Adrenal gland (tissue), 5 donors: ENCODE results near the gene FAM83B.

Source experiments
- CTCF ChIP-seq, 6 experiments: fragments of 450-650 bp in 4 of 6; fragments of 200-600 bp in 2 of 6; sonication (generic) in 1 of 6; IDR thresholded peaks; 1 replicate in 5 of 6; 2 replicates in 1 of 6; pipeline versions ENCODE4 v1.5.1 to v1.8.0; 2016 to 2021; ENCODE audit warnings: antibody characterized with exemption in 6 of 6, mild to moderate bottlenecking in 2 of 6, moderate library complexity in 1 of 6
- POLR2A ChIP-seq, 2 donors: fragments of 450-650 bp; IDR thresholded peaks; one replicate each; pipeline ENCODE4 v1.6.1; 2017; ENCODE audit warnings: antibody characterized with exemption in 2 of 2, mild to moderate bottlenecking in 2 of 2, moderate library complexity in 1 of 2
- donor health status: DM: no; HTN: no; CAD: no.

GRCh38 chr6:54817236-54817635 lies 29.3 kb upstream of the FAM83B start:
- TF ChIP-seq CTCF (IDR thresholded peaks at IDR 0.05): no peak
- no peak for TF ChIP-seq POLR2A (IDR thresholded peaks at IDR 0.05)
